ENCODE measurements around the gene TMBIM1. TPM values are rescaled to one million over a fixed set of nuclear protein-coding genes. Genes with fewer than 3 reads are reported as not detected.

The TMBIM1 gene
- total RNA-seq, 1 donor from 2014 or later: 211 TPM

DNA sequence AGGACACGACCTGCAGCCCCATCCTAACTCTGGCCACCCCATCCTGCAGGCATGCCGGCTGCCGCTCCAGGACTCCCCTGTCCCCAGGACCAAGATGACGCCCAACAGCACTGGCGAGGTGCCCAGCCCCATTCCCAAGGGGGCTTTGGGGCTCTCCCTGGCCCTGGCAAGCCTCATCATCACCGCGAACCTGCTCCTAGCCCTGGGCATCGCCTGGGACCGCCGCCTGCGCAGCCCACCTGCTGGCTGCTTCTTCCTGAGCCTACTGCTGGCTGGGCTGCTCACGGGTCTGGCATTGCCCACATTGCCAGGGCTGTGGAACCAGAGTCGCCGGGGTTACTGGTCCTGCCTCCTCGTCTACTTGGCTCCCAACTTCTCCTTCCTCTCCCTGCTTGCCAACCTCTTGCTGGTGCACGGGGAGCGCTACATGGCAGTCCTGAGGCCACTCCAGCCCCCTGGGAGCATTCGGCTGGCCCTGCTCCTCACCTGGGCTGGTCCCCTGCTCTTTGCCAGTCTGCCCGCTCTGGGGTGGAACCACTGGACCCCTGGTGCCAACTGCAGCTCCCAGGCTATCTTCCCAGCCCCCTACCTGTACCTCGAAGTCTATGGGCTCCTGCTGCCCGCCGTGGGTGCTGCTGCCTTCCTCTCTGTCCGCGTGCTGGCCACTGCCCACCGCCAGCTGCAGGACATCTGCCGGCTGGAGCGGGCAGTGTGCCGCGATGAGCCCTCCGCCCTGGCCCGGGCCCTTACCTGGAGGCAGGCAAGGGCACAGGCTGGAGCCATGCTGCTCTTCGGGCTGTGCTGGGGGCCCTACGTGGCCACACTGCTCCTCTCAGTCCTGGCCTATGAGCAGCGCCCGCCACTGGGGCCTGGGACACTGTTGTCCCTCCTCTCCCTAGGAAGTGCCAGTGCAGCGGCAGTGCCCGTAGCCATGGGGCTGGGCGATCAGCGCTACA is 29.4 kb downstream of the TMBIM1 start:
- no peak for ATAC-seq
- DNase-seq (ENCODE audit: low spot score): no peak
- intact Hi-C loops (cut with DNase I): loop anchor here (10.0 kb wide), 1 partner anchor 78 kb away; no protein-coding TSS in a partner anchor

DNA sequence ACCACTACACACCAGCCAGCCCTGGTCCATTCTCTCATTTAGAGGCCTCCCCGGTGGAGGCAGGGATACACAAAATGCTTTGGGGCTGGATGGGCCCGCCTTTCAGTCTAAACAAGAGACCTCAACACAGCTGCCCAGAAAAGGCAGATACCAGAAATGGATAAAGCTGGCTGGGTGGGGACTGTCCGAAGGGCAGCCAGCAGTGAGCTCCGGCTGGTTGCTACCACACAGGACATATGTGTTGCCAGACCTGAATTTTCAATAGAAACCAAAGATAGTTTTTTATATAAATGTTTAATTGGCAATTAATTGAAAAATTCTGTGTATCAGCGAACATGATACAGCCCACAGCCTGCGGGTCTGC is 30.1 kb downstream of the TMBIM1 start:
- intact Hi-C loops (cut with DNase I): loop anchor here (10.0 kb wide), 1 partner anchor 77 kb away; no protein-coding TSS in a partner anchor
- DNase-seq (ENCODE audit: low spot score) (no peak), ATAC-seq (no peak)

DNA sequence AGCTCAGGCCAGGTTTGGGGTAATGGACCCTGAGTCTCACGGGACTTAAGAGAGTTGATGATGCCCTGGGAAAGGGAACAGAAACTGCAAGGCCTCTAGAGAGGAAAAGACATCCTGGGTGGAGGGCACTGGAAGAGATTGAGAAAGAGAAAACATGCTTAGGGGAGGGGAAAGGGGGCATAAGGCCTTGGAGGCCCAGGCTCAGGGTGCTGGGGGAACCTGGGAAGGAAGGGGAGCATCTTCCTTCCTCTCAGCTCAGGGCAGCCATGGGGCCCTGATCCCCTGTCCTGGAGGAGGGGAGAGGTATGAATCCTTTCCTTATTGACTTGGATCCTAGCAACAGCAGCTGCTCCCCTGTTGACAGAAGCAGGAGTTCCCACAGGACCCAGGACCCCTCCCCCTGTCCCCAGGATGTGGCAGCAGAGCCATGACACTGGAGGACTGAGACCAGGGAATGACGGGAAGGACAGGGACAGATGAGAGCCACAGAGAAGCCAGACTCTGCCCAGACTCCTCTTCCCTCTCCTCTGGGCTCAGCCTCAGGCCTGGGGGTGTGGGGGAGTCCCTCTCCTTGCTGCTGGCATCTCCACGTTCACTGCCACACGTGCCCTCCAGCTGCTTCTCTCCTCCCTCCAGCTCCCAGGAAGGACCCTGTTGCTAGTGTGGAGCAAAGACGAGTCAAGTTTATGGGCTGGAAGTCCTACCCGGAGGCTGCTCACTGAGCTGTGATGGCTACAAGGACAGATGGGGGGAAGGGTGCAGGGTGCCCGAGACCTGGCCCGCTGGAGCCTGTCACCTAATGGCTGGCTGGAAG is 30.7 kb downstream of the TMBIM1 start:
- no peak for DNase-seq (ENCODE audit: low spot score)
- intact Hi-C loops (cut with DNase I): loop anchor here (10.0 kb wide), 1 partner anchor 77 kb away; no protein-coding TSS in a partner anchor

DNA sequence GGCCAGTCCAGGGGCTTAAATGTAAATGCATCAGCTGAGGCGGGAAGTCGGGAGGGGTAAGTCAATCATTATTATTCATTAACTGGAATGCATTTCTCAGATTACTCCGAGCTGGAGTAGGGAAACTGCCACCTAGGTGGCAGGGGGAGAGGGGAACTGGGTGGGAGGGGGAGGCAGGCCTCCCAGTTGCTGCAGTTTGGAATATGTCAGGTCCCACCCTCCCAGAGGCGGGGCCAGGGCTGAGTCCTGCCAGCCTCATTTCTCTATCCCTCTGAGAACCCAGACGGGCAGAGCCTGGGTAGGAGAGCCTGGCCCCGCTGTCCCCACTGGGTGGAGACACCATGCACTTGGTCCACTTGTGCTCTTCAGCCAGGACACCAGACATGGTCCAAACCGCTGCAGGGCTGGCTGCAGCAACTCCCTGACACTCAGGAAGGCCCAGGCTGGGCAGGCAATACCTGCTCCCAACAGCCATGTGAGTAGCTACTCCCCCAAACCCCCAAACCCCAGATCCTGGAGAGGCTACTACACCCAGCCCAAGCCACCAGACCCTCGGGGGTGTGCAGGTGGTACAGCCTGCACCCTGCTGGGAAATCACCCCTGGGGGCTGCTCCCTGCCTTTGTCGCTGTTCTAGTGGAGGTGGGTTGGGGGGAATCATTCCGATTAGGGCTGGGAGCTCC is 31.4 kb downstream of the TMBIM1 start, which contains the start of gene GPBAR1:
Gene GPBAR1 (plus strand): TSS at position 274 of the 681 bp plus-strand sequence. CDS start 1,710 bp downstream, outside the sequence.
- peak; percentile 5 for ATAC-seq
- no peak for DNase-seq (ENCODE audit: low spot score)
- intact Hi-C loops (cut with DNase I): loop anchor here (10.0 kb wide), 1 partner anchor 76 kb away; no protein-coding TSS in a partner anchor

More for the DNA sequence above, 30.7 kb downstream of the TMBIM1 start:
- ATAC-seq: no peak

DNA sequence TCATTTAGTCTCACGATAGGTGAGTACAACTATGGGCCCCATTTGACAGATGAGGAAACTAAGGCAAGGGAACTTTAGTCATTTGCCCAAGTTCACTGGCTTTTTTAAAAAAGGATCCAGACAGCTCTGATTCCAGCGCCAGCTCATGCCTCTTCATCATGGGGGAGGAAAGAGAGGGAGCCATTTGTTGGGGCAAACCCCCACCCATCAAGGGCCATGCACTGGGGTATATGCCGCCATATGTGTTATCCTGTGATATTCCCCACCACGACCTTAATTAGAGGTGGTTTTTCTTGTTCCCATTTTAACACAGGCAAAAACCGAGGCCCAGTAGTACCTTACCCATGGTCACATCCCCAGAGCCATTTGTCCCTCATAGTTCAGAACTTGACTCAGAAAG is 32.1 kb downstream of the TMBIM1 start:
- DNase-seq (ENCODE audit: low spot score): no peak
- ATAC-seq: no peak
- intact Hi-C loops (cut with DNase I): loop anchor here (10.0 kb wide), 1 partner anchor 75 kb away; no protein-coding TSS in a partner anchor

DNA sequence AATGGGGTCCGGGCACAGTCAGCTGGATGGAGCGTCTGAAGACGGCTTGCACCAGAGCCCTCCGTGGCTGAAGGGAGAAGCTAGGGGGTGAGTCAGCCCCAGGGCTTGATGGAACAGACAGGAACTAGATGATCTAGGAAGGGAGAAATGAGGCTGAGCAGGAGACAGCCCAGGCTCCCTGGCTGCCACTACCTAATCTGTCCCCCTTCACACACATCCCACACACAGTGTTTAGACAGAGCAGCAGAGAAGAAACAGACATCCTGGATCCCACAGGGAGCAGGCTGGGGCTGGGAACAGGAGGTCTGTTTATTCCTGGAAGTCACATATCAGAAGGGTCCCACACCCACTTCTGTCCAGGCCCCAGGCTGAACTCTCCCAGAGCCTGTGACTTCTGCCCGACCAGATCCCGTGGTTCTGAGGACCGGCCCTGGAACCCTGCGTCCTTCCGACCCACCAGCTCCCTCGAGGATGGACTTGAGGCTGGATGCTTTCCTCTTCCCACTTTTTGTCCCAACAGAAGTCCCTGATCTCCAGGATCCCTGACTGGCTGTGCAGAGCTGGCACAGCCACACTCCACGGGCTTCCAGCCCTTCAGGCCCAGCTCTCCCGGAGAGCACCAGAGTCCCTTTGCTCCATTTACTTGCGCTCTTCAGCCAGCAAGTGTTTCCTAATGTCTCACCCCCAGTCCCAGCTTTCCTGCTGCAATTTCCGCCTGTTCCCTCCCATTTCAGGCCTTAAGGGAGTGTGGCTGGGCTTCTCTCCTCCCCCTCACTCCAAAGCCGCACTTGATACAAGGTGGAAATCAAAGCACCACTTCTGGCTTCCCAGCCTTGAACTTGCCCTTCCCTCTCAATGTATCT is 33.0 kb downstream of the TMBIM1 start:
- ATAC-seq (peak; percentile 74), DNase-seq (ENCODE audit: low spot score) (no peak)
- intact Hi-C loops (cut with DNase I): no loop called here

DNA sequence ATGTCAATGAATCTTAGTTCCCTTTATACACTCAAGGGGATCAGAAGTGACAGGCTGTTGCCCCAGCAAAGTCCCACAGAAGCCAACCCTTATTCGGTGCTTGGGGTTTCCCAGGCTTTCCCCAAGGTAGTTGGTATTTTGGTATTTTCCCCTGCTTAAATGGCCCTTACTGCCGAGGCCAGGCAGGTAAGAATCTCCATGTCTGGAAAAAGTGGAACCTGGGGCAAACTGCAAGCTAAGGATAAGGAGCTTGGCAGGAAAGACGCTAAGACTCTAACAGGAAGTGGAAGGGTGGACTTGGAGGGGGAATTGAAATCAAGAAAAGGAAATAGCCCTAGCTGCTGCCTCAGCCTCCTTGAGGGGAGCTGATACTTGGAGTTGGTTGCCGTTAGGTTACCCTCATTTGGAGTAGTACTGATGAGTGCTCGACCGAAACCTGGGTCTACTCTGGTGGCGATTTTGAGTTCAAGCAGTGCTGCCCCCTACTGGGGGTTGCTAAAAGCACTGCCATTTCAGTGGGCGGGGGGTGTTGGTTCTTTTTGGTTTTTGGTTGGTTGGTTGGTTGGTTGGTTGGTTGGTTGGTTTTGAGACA is 34.8 kb downstream of the TMBIM1 start:
- intact Hi-C loops (cut with DNase I): no loop called here
- DNase-seq (ENCODE audit: low spot score) (no peak), ATAC-seq (peak; percentile 26)

DNA sequence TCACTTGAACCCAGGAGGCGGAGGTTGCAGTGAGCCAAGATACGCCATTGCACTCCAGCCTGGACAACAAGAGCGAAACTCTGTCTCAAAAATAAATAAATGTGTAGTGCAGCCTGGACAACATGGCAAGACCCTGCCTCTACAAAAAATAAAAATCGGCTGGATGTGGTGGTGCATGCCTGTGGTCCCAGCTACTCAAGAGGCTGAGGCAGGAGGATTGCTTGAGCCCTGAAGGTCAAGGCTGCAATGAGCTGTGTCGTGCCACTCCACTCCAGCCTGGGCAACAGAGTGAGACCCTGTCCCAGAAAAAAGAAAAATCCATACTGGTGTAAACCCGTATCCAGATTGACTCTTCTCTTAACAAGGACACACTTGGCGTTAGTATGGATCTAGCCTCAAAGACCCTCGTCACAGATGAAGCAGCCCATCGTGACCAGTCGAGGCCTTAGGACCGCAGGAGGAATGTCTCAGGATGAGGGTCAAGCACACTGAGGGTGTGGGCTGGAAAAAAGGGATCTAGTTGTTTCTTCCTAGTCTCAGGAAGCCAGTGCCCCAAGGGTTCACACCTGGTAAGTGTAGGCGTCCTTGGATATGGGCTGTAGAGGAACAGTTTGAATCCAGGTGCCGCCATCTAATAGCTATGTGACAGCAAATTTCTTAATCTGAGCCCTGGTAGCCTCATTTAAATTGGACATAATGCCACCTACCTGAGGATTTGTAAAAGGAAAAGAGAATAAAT is 35.5 kb downstream of the TMBIM1 start:
- intact Hi-C loops (cut with DNase I): no loop called here
- no peak for DNase-seq (ENCODE audit: low spot score)
- no peak for ATAC-seq

DNA sequence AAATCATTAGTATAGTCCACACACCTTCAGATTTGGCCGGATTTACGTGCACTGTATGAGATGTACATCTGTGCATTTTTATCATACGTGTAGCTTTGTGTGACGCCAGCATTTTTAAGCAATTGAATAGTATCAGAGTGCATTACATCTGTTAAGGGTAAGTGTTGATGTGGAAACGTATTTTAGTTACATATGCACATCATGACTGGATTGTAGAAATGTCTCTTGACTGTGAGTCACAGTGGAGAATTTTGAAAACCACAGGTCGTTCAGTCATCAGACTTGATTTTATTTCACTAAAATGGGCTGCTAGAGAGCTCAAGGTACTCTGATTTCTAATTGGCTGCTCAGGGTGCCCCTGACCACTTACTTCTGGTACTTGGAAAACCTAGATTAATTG is 36.9 kb downstream of the TMBIM1 start:
- ATAC-seq: no peak
- no peak for DNase-seq (ENCODE audit: low spot score)
- intact Hi-C loops (cut with DNase I): no loop called here

DNA sequence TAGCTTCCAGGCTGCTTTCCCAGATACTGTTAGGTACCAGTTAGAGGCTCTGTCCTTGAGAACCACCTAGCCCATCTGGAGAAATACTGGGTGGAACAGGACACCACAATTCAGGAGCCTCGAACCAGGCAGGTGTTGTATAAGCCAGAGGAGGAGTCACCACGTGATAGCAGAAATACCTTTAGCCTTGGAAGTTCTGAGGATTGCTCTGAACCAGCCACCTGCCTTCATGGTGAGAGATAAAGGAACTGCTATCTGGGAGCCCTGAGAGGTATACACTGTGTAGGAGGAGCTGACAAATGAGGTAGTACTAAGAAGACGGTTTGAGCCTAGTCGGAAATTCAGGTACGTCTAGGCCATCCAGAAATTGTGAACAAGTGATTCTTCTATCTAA is 39.1 kb downstream of the TMBIM1 start:
- intact Hi-C loops (cut with DNase I): no loop called here
- DNase-seq (ENCODE audit: low spot score) (no peak), ATAC-seq (no peak)

DNA sequence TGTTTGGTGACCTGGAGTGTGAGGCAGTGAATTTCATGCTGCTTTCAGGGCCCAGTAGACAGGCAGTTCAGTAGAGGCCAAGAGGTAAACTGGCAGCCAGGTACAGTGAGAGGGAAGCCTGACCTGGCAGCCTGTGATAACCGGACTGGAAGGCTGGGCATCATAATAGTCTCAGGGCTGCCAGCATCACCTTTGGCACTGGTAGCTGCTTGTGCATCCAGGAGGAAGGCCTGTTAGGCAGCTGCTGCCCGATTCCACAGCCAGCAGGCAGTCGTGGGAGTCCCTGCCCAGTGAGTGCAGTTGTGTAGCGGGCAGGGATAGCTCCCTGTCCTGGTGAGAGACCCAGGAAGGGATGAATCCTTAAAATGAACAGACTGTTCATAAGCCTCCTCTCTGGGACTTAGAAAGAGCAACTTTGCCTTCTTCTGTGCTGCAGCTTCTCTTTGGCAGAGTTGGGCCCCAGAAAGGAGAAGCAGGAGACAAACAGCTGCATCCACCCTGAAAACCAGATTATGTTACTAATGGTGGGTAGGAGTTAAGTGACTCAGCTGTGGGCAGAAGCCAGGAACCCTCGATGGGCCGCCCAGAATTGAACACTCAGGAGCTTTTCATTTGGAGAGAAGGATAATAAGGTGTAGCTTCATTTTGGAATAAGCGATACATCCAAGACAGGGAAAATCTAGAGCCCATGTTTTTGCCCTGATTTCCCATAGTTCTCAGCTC is 39.6 kb downstream of the TMBIM1 start:
- ATAC-seq (no peak), DNase-seq (ENCODE audit: low spot score) (no peak)
- intact Hi-C loops (cut with DNase I): no loop called here

DNA sequence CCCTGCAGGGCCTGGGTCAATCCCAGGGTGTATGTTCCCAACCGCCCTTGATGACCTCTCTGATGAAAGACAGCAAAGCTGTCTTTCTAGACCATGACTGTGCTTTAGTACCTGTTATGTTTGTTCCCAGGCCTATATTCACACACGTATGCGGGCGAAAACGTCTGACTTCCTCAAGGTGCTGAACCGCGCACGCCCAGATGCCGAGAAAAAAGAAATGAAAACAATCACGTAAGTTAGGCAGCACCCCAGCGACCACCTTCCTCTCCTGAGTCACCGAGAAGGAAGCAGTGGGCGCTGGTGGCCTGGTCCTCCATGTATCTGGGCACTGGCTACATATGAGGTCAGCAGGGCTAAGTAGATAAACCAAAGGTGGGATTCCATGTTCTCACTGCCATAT is 42.6 kb downstream of the TMBIM1 start:
- no peak for ATAC-seq
- intact Hi-C loops (cut with DNase I): no loop called here
- no peak for DNase-seq (ENCODE audit: low spot score)

DNA sequence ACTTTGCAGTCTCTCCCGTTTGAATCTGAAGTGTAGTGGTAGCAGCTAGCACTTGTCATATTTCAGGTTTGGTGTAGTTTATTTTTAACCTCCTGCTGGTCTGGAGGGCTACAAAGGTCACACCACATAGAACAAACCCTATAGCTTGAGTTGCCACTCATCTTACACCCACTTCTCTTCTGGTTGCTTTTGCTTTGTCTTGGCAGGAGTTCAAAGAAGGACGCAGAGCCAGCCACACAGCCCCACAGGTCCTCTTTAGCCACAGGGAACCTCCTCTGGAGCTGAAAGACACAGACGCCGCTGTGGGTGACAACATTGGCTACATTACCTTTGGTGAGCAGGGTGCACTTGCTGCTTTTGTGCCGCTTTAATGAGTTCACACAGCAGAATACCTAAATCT is 47.1 kb downstream of the TMBIM1 start:
- ATAC-seq: no peak
- DNase-seq (ENCODE audit: low spot score): no peak
- intact Hi-C loops (cut with DNase I): no loop called here

DNA sequence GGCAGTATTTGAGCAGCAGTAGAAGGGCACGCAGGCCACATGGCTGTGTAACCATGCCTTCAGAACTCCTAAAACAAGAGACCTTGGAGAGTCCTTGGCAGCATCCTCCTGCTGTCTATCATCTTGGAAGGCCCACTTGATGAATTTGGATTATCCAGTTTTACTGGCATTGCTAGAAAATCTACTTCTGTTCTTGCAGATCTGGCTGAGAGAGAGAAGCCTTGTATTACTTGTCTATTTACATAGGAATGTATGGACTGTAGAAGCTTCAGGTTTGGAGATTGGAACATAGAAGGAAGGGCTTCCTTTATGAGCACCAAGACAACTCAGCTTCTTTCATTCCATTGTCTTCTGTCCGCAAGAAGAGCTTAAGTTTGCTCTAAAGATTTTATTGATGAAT is 47.6 kb downstream of the TMBIM1 start:
- no peak for DNase-seq (ENCODE audit: low spot score)
- ATAC-seq: no peak
- intact Hi-C loops (cut with DNase I): no loop called here

DNA sequence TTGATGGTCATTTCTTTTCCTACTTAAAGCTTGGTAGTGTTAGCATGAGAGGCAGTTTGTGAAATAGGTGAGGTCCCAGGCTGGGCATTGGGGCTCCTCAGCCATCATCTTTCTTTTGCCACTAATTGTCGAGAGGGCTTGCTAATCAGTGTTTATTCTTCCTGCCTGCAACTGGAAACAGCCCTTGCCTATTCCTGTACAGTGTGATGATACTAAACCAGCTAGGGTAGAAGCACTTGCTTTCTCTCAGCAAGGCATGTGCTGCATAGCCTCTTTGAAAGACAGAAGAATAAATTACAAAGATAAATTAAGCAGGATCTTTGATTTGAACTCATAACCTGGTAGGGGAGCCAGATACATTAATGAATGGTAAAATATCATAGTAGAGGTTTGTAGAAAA is 48.1 kb downstream of the TMBIM1 start:
- ATAC-seq: no peak
- intact Hi-C loops (cut with DNase I): no loop called here
- no peak for DNase-seq (ENCODE audit: low spot score)

DNA sequence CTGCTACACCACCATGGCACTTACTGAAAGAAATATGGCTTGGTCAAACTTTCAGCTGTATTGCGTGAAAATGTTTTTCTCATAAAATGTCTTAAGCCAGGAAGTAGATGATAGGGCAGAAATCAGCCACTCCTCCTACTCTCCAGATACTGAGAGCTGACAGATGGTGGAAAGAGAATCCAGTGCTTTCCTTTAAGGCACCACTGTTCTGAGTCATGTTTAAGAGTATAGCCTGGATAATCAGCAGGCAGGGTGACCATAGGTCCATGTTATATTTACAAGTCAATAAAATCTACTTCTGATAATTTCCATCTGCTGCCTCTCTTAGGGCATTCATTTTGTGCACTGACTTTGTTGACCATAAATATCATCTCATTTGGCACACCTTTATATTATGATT is 53.4 kb downstream of the TMBIM1 start:
- no peak for ATAC-seq
- no peak for DNase-seq (ENCODE audit: low spot score)
- intact Hi-C loops (cut with DNase I): no loop called here

DNA sequence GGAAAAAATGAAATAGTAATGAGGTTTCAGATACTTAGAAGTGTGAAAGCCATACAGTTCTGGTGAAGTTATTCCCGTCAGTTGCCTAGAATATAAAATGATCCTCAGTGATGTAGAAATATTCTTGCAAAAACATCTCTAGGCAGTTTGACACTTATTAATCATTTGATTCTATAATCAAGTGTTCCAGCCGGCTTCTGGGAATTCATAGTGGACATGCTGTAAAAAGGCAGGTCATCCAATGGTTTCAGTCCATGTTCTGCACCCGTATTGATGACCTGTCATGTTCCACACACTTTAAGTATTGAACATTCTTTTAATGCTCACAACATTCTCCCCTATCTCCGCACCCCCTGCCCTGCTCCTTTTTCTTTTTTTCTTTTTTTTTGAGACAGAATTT is 55.5 kb downstream of the TMBIM1 start:
- ATAC-seq (no peak), DNase-seq (ENCODE audit: low spot score) (no peak)
- intact Hi-C loops (cut with DNase I): no loop called here

Data from sciatic nerve (tissue), 2 donors.